HepG2 (cell line): Measurements from ENCODE around the gene NCR1. TPM values are rescaled to one million over a fixed set of nuclear protein-coding genes. Genes with fewer than 3 reads are reported as not detected.
"Not testable (repeated sequence)": the region's sequence is repeated elsewhere in the genome, so short reads cannot be mapped to it uniquely, and the experiment has no call there.

Experiments used
- ATAC-seq: fragments of 200-7000 bp; cut with Tn5 transposase; 3 replicates; pipeline ENCODE4 v1.9.1; 2020; ENCODE audit warnings: mild to moderate bottlenecking, moderate library complexity
- BruUV-seq: library from RNA; stranded (reverse); fragments of 400-500 nt; replicated peaks from 2 replicates; lab custom pipeline; 2021; lab: Mats Ljungman, UMichigan
- CTCF ChIA-PET: fragments of 300-600 bp; formaldehyde crosslinking; extraction: SDS; loops from one replicate; lab custom pipeline; 2021; ENCODE audit warnings: low total read pairs, inconsistent platforms, low intra/inter-chr PET ratio; lab: Yijun Ruan, JAX
- POLR2A ChIA-PET: fragments of 350-600 bp; sonication (Branson Sonifier 250); formaldehyde crosslinking; loops from one replicate; lab custom pipeline; 2020; ENCODE audit warnings: antibody characterized with exemption, inconsistent platforms; lab: Yijun Ruan, JAX
- DNase-seq: peaks from one replicate; pipeline ENCODE4 v3.0.0-alpha.2; 2015; ENCODE audit warnings: low spot score
- FAIRE-seq: peaks from 3 replicates; lab custom pipeline; 2011; peaks lifted over from hg19 to GRCh38; lab: Jason Lieb, UNC
- H2AFZ ChIP-seq: one replicate; pipeline ENCODE4 v1.6.1; 2011; ENCODE audit warnings: low read length, inconsistent platforms
- H3K27ac ChIP-seq: fragments of 300-600 bp; 3 replicates; pipeline ENCODE4 v1.8.0; 2011; ENCODE audit warnings: mixed run types, mild to moderate bottlenecking, mixed read lengths, low read length, inconsistent platforms; ENCODE audit not compliant: insufficient read depth; ENCODE audit errors: extremely low read length
- H3K27me3 ChIP-seq, 2 experiments: fragments of 200-600 bp in 1 of 2; 2 replicates in 1 of 2; 3 replicates in 1 of 2; pipeline versions ENCODE4 v1.6.0 to v1.8.0; 2011; ENCODE audit warnings: low read length in 2 of 2, mild to moderate bottlenecking in 2 of 2, moderate library complexity in 2 of 2, inconsistent platforms in 1 of 2; ENCODE audit not compliant: insufficient read depth in 2 of 2, control insufficient read depth in 1 of 2
- H3K36me3 ChIP-seq, 2 experiments: fragments of 200-600 bp in 1 of 2; replicated peaks in 1 of 2; 2 replicates in 1 of 2; 3 replicates in 1 of 2; pipeline versions ENCODE4 v1.5.1 to v1.8.0; 2011; ENCODE audit warnings: low read length in 2 of 2, inconsistent platforms in 1 of 2; ENCODE audit not compliant: insufficient read depth in 2 of 2, control insufficient read depth in 1 of 2
- H3K4me1 ChIP-seq: 2 replicates; pipeline ENCODE4 v1.5.1; 2012; ENCODE audit warnings: low read length, inconsistent platforms; ENCODE audit not compliant: insufficient read depth
- H3K4me2 ChIP-seq: 2 replicates; pipeline ENCODE4 v1.6.0; 2011; ENCODE audit warnings: low read depth, low read length, inconsistent platforms
- H3K4me3 ChIP-seq, 3 experiments: fragments of 200-600 bp in 1 of 3; sonication (generic), shearing (Covaris generic) in 1 of 3; replicated peaks in 1 of 3; 2 replicates each; pipeline ENCODE4 v1.5.1; 2011 to 2016; ENCODE audit warnings: low read length in 3 of 3, inconsistent platforms in 2 of 3, low read depth in 2 of 3, mild to moderate bottlenecking in 2 of 3, control low read depth in 1 of 3, mixed read lengths in 1 of 3; ENCODE audit not compliant: insufficient read depth in 1 of 3
- H3K79me2 ChIP-seq: one replicate; pipeline ENCODE4 v1.6.1; 2011; ENCODE audit warnings: low read length, inconsistent platforms; ENCODE audit not compliant: insufficient read depth
- H3K9ac ChIP-seq: 2 replicates; pipeline ENCODE4 v1.6.0; 2011; ENCODE audit warnings: mild to moderate bottlenecking, low read depth, low read length, inconsistent platforms; ENCODE audit not compliant: insufficient read depth
- H3K9me3 ChIP-seq: 2 replicates; pipeline ENCODE4 v1.5.1; 2012; ENCODE audit warnings: mild to moderate bottlenecking, low read length
- H4K20me1 ChIP-seq: 2 replicates; pipeline ENCODE4 v1.6.0; 2011; ENCODE audit warnings: inconsistent platforms, mild to moderate bottlenecking, low read length, moderate library complexity; ENCODE audit not compliant: insufficient read depth
- ZFYVE20 ChIP-seq: sonication (generic); formaldehyde crosslinking; IDR thresholded peaks from 2 replicates; pipeline ENCODE4 v1.8.0; 2023; ENCODE audit warnings: low read depth, mild to moderate bottlenecking, moderate library complexity, missing genetic modification reagents, borderline replicate concordance
- ZNF672 ChIP-seq: sonication (generic); formaldehyde crosslinking; IDR thresholded peaks from 2 replicates; pipeline ENCODE4 v1.8.1; 2022; ENCODE audit warnings: missing genetic modification reagents
- WGBS: methylation state at CpG from one replicate; pipeline ENCODE4 v1.1.6; 2017; ENCODE audit warnings: low lambda C conversion rate; 5-methylcytosine and 5-hydroxymethylcytosine counted together
- in situ Hi-C: cut with HindIII; loops from 2 replicates; pipeline ENCODE4 v1.10.0; 2017; ENCODE audit warnings: low pct_unique_long_range_greater_than_20kb; ENCODE audit not compliant: extremely low pct_ligation_motif_present
- intact Hi-C: fragments of 100-400 bp; cut with micrococcal nuclease; formaldehyde crosslinking; loops from one replicate; pipeline ENCODE4 v1.10.0; 2022; ENCODE audit not compliant: unreplicated experiment
- polyA plus RNA-seq, 8 experiments: library from polyadenylated mRNA; depleted of rRNA in 3 of 8; stranded (reverse) in 7 of 8; unstranded in 1 of 8; fragments of >200 nt; fragmentation: Illumina TruSeq in 4 of 8; extraction: Trizol in 4 of 8; gene quantifications; 2 replicates each; pipeline versions ENCODE4 v1.2.1 to v1.2.3, GENCODE V29; 2011 to 2016; ENCODE audit warnings: low read depth in 4 of 8, missing spikeins in 1 of 8, mixed read lengths in 1 of 8; ENCODE audit not compliant: insufficient read depth in 1 of 8
- total RNA-seq, 5 experiments: library from RNA; depleted of rRNA; stranded (reverse); fragments of >200 nt; fragmentation: Illumina TruSeq; extraction: Trizol; gene quantifications; 2 replicates each; pipeline ENCODE4 v1.2.3, GENCODE V29; 2016; ENCODE audit warnings: low read depth in 1 of 5

The NCR1 gene
- total and polyA plus RNA-seq, 2 of the 13 experiments (the other 11 are each of a cell fraction or from before 2014, with no cell fraction given): not detected

GRCh38 chr19:54952591-54953344, 46.8 kb downstream of the NCR1 start:
- 59% methylated on average over 22 of the region's 23 CpGs for WGBS
- no peak overlapping the region for H3K9ac ChIP-seq
- ChIA-PET POLR2A (no interaction called here), CTCF (no interaction called here)
- H4K20me1 ChIP-seq: no peaks in the 10 kb centered on the region
- 0 out of 5 replicates have a peak, but pooled peaks cover 0 to 3% of the 10 kb centered on the region in 2 experiments for H3K27me3 ChIP-seq
- no peak for TF ChIP-seq ZNF672 (CRISPR knock-in tag)
- TF ChIP-seq ZFYVE20 (CRISPR knock-in tag): no peak
- ATAC-seq (no peak), DNase-seq (no peak), FAIRE-seq (no peak)
- no peaks in the 10 kb centered on the region for H3K79me2 ChIP-seq
- H3K9me3 ChIP-seq: no peaks in the 10 kb centered on the region
- in situ Hi-C loops: no loop called here
- no peak overlapping the region for H3K4me3 ChIP-seq
- no peak overlapping the region for H3K27ac ChIP-seq
- no peak overlapping the region for H2AFZ ChIP-seq
- intact Hi-C loops: no loop called here
- H3K4me1 ChIP-seq: no peaks in the 10 kb centered on the region
- H3K36me3 ChIP-seq: no peaks in the 10 kb centered on the region
- H3K4me2 ChIP-seq: no peak overlapping the region
- BruUV-seq: no TSS peak

- FAIRE-seq, H3K9ac ChIP-seq, CTCF ChIA-PET, H3K27me3 ChIP-seq, H3K79me2 ChIP-seq, H4K20me1 ChIP-seq, H3K36me3 ChIP-seq, H3K4me3 ChIP-seq, H3K4me2 ChIP-seq, in situ Hi-C loops, H3K27ac ChIP-seq, intact Hi-C loops, BruUV-seq, H2AFZ ChIP-seq, H3K4me1 ChIP-seq, POLR2A ChIA-PET, DNase-seq, H3K9me3 ChIP-seq, ATAC-seq: not testable (repeated sequence)
- 35% methylated on average over 10 of the region's 10 CpGs for WGBS
These were observed 47.4 kb downstream of the NCR1 start for GRCh38 chr19:54953345-54953713.
